Karpas-422 (cell line): Measurements from ENCODE around the gene ARPP21. TPM values are rescaled to one million over a fixed set of nuclear protein-coding genes. Genes with fewer than 3 reads are reported as not detected.
"Not testable (repeated sequence)": the region's sequence is repeated elsewhere in the genome, so short reads cannot be mapped to it uniquely, and the experiment has no call there.

Experiments used
- DNase-seq: peaks from one replicate; pipeline ENCODE4 v3.0.0-alpha.2; 2015
- H2AFZ ChIP-seq: fragments of 200-600 bp; sonication (generic); 2 replicates; pipeline ENCODE4 v1.6.1; 2014; ENCODE audit warnings: antibody characterized with exemption, low read length, mixed read lengths
- H3K27ac ChIP-seq: fragments of 200-600 bp; sonication (generic); 2 replicates; pipeline ENCODE4 v1.5.1; 2014; ENCODE audit warnings: mild to moderate bottlenecking, low read length, moderate library complexity
- H3K27me3 ChIP-seq: fragments of 200-600 bp; sonication (generic); 2 replicates; pipeline ENCODE4 v1.6.1; 2014; ENCODE audit warnings: low read length, mixed read lengths
- H3K36me3 ChIP-seq: fragments of 200-600 bp; sonication (generic); 2 replicates; pipeline ENCODE4 v1.6.1; 2014; ENCODE audit warnings: low read length, mixed read lengths; ENCODE audit not compliant: insufficient read depth
- H3K4me1 ChIP-seq: fragments of 200-600 bp; sonication (generic); 2 replicates; pipeline ENCODE4 v1.6.1; 2014; ENCODE audit warnings: mild to moderate bottlenecking, low read length, mixed read lengths
- H3K4me2 ChIP-seq: fragments of 200-600 bp; sonication (generic); 2 replicates; pipeline ENCODE4 v1.6.1; 2014; ENCODE audit warnings: low read length, low read depth, mild to moderate bottlenecking; ENCODE audit not compliant: poor library complexity, severe bottlenecking
- H3K4me3 ChIP-seq: fragments of 200-600 bp; sonication (generic); 2 replicates; pipeline ENCODE4 v1.5.1; 2014; ENCODE audit warnings: mild to moderate bottlenecking, antibody characterized with exemption, low read length, mixed read lengths
- H3K79me2 ChIP-seq: fragments of 200-600 bp; sonication (generic); 2 replicates; pipeline ENCODE4 v1.6.1; 2014; ENCODE audit warnings: mild to moderate bottlenecking, low read length, mixed read lengths
- H3K9ac ChIP-seq: fragments of 200-600 bp; sonication (generic); 2 replicates; pipeline ENCODE4 v1.6.0; 2014; ENCODE audit warnings: low read length
- H3K9me2 ChIP-seq: fragments of 200-600 bp; sonication (generic), shearing (Covaris generic); replicated peaks from 2 replicates; pipeline ENCODE4 v1.6.0; 2014; ENCODE audit warnings: mild to moderate bottlenecking, low read length, moderate library complexity; ENCODE audit not compliant: insufficient read depth
- H3K9me3 ChIP-seq: fragments of 300-700, 200-600 bp; sonication (generic); 2 replicates; pipeline ENCODE4 v1.6.1; 2014; ENCODE audit warnings: low read length, mixed read lengths
- H4K20me1 ChIP-seq: fragments of 200-600 bp; sonication (generic); 2 replicates; pipeline ENCODE4 v1.6.1; 2014; ENCODE audit warnings: mild to moderate bottlenecking, antibody characterized with exemption, low read length, low read depth; ENCODE audit not compliant: insufficient read depth
- total RNA-seq: library from RNA; depleted of rRNA; stranded (reverse); fragments of >200 nt; shearing (Covaris generic); gene quantifications from 2 replicates; pipeline ENCODE4 v1.2.3, GENCODE V29; 2014; ENCODE audit warnings: low replicate concordance

The ARPP21 gene
- total RNA-seq, 1 experiment from 2014 or later: not detected

DNA sequence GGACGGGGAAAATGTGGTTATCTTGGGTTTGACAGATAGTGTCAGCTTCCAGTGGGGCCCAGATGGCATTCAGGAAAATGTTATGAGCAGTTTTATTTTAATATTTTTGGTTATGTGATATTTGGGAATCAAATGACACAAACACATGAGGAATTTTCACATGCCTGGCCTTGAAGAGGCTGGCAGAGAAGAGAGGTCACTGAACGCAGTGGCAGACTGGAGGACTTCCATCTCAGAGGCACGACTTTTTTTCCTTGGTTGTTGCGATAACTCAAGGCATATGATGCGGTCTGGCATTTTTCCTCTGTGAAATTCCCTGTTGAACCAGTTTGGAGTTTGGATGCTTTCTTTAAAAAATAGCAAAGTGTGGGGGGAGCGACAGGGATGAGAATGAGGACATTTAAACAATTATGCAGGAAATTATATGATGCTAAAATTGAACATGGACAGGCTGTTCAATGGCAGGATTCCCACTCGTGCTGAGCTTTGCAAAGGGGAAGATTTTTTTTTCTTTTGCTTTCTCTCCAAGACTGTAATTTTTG is 36.9 kb upstream of the ARPP21 start:
- Histone ChIP-seq H3K36me3 (no peaks in the 10 kb centered on the region), H3K4me3 (no peak overlapping the region), H3K27me3 (no peaks in the 10 kb centered on the region), H4K20me1 (no peaks in the 10 kb centered on the region), H3K9ac (no peak overlapping the region), H3K79me2 (no peaks in the 10 kb centered on the region), H3K27ac (no peak overlapping the region), H3K9me2 (no peaks in the 10 kb centered on the region; the same call in none of the 2 replicates), H2AFZ (no peak overlapping the region), H3K4me2 (no peak overlapping the region), H3K4me1 (no peaks in the 10 kb centered on the region), H3K9me3 (0 out of 2 replicates have a peak, but pooled peaks cover 4% of the 10 kb centered on the region)
- DNase-seq: no peak

- no peak overlapping the region for H3K27ac ChIP-seq
Measured at GRCh38 chr3:35616346-35616745, 23.0 kb upstream of the ARPP21 start.

DNA sequence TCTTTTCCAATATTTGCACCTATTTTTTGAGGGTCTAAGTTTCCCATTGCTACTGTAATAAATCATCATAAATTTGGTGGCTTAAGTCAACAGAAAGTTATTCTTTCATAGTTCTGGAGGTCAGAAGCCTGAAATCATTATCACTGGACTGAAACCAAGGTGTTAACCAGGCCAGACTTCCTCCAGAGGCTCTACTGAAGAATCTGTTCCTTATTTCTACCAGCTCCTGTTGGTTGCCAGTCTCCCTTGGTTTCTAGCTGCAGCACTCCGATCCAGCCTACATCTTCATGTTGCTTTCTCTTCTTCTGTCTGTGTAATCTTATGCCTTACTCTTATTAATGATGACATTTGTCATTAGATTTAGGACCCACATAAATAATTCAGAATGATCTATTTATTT is 22.0 kb upstream of the ARPP21 start:
- H3K9ac ChIP-seq: no peak overlapping the region
- H3K27ac ChIP-seq: no peak overlapping the region

More at GRCh38 chr3:35616346-35616745, 23.0 kb upstream of the ARPP21 start:
- no peaks in the 10 kb centered on the region for H3K36me3 ChIP-seq
- DNase-seq: no peak
- H2AFZ ChIP-seq: no peak overlapping the region
- H3K79me2 ChIP-seq: no peaks in the 10 kb centered on the region
- no peaks in the 10 kb centered on the region for H3K4me1 ChIP-seq
- no peaks in the 10 kb centered on the region for H3K9me3 ChIP-seq
- H3K9me2 ChIP-seq: no peaks in the 10 kb centered on the region
- H3K9ac ChIP-seq: no peak overlapping the region
- no peaks in the 10 kb centered on the region for H3K27me3 ChIP-seq
- H3K4me2 ChIP-seq: no peak overlapping the region
- H3K4me3 ChIP-seq: no peak overlapping the region
- no peaks in the 10 kb centered on the region for H4K20me1 ChIP-seq

GRCh38 chr3:35620238-35620637 is 19.1 kb upstream of the ARPP21 start:
- DNase-seq, H3K27me3 ChIP-seq, H3K4me1 ChIP-seq, H2AFZ ChIP-seq, H3K4me2 ChIP-seq, H4K20me1 ChIP-seq, H3K9me2 ChIP-seq, H3K79me2 ChIP-seq, H3K36me3 ChIP-seq, H3K9me3 ChIP-seq, H3K9ac ChIP-seq, H3K27ac ChIP-seq, H3K4me3 ChIP-seq: not testable (repeated sequence)

More for the DNA sequence above, 22.0 kb upstream of the ARPP21 start:
- no peaks in the 10 kb centered on the region for H3K4me1 ChIP-seq
- H3K9me2 ChIP-seq: no peaks in the 10 kb centered on the region
- H3K27me3 ChIP-seq: no peaks in the 10 kb centered on the region
- H3K9me3 ChIP-seq: no peaks in the 10 kb centered on the region
- no peaks in the 10 kb centered on the region for H3K36me3 ChIP-seq
- no peak overlapping the region for H3K4me3 ChIP-seq
- no peak for DNase-seq
- no peak overlapping the region for H2AFZ ChIP-seq
- no peaks in the 10 kb centered on the region for H3K79me2 ChIP-seq
- no peaks in the 10 kb centered on the region for H4K20me1 ChIP-seq
- H3K4me2 ChIP-seq: no peak overlapping the region

DNA sequence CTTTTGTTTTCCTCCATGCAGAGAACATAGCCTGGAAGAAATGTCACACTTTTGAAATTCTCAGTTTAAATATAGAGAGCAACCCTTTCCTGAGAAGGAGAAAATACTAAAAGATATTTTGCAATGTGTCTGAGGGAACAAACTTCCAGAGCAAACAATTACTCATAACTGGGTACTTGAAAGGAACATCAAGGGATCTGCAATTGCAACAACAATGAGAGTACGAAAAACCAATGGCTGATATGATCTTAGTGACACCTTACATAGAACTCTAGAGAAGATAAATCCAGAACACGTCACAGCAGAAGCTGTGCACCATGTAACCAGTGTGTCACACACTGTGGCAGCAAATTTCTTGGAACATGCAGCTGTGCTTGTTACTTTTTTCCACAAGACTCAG is 14.6 kb upstream of the ARPP21 start:
- Histone ChIP-seq H3K9me2 (0 out of 2 replicates have a peak, but pooled peaks cover 4% of the 10 kb centered on the region), H3K4me3 (no peak overlapping the region), H3K9ac (no peak overlapping the region), H3K36me3 (no peaks in the 10 kb centered on the region), H3K79me2 (no peaks in the 10 kb centered on the region), H3K9me3 (no peaks in the 10 kb centered on the region), H3K4me1 (no peaks in the 10 kb centered on the region), H4K20me1 (no peaks in the 10 kb centered on the region), H3K27ac (no peak overlapping the region), H3K27me3 (no peaks in the 10 kb centered on the region), H3K4me2 (no peak overlapping the region), H2AFZ (no peak overlapping the region)
- DNase-seq: no peak

- Histone ChIP-seq H3K27ac (no peak overlapping the region), H4K20me1 (no peaks in the 10 kb centered on the region), H2AFZ (no peak overlapping the region), H3K4me1 (no peaks in the 10 kb centered on the region), H3K79me2 (no peaks in the 10 kb centered on the region), H3K4me3 (no peak overlapping the region), H3K9ac (no peak overlapping the region), H3K9me3 (no peaks in the 10 kb centered on the region), H3K27me3 (no peaks in the 10 kb centered on the region), H3K36me3 (no peaks in the 10 kb centered on the region), H3K9me2 (no peaks in the 10 kb centered on the region), H3K4me2 (no peak overlapping the region)
- no peak for DNase-seq
Measured at GRCh38 chr3:35633332-35634124, 5.8 kb upstream of the ARPP21 start.

- H4K20me1 ChIP-seq: no peaks in the 10 kb centered on the region
- no peak overlapping the region for H3K4me3 ChIP-seq
- no peak overlapping the region for H3K27ac ChIP-seq
- no peaks in the 10 kb centered on the region for H3K9me2 ChIP-seq
- no peak overlapping the region for H2AFZ ChIP-seq
- H3K9ac ChIP-seq: no peak overlapping the region
- DNase-seq: no peak
- no peaks in the 10 kb centered on the region for H3K9me3 ChIP-seq
- no peaks in the 10 kb centered on the region for H3K36me3 ChIP-seq
- no peaks in the 10 kb centered on the region for H3K79me2 ChIP-seq
- no peak overlapping the region for H3K4me2 ChIP-seq
- H3K27me3 ChIP-seq: no peaks in the 10 kb centered on the region
- H3K4me1 ChIP-seq: no peaks in the 10 kb centered on the region
Measured at GRCh38 chr3:35635407-35635806, 3.9 kb upstream of the ARPP21 start.

DNA sequence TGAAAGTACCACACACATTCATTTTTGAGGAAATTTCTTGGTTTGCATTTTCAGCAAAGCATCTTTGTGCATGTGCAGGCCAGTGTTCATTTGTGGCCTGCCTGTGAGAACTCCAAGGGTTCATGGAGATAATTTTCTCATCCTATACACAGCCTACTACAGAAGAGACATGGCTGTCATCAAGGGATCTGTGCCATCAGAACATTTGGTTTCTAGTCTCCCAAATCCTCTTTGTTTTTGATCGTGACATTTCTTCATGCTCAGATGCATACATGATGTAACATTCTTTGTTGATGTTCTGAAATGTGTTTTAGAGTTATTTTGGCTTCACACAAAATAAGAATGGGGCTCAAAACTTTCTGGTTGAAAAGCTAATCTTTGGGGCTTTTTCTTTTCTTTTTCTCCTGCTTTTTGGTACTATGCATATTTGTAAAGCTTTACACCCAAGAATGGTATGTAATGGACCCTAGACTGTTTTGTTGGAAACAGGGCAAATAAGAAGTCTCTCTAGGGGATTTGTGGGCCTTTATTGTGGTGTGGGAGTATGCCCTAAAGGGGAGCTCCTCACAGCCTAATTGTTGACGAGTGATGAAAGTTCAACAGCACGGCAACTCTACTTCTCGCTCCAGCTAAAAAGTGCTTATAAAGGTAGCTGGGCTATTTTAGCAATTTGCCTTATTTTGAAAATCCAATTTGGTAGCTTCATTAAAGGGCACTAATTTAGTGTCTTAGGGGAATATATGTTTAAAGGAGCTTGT is 3.2 kb upstream of the ARPP21 start:
- no peak overlapping the region for H3K4me3 ChIP-seq
- no peak for DNase-seq
- no peaks in the 10 kb centered on the region for H3K4me1 ChIP-seq
- no peak overlapping the region for H3K27ac ChIP-seq
- H3K9me2 ChIP-seq: no peaks in the 10 kb centered on the region
- no peak overlapping the region for H3K4me2 ChIP-seq
- H3K9me3 ChIP-seq: no peaks in the 10 kb centered on the region
- H3K9ac ChIP-seq: no peak overlapping the region
- no peaks in the 10 kb centered on the region for H3K36me3 ChIP-seq
- H3K79me2 ChIP-seq: no peaks in the 10 kb centered on the region
- H2AFZ ChIP-seq: no peak overlapping the region
- H4K20me1 ChIP-seq: no peaks in the 10 kb centered on the region
- no peaks in the 10 kb centered on the region for H3K27me3 ChIP-seq
